Keratinocyte (primary cell): Measurements from ENCODE around the gene THOC5. TPM values are rescaled to one million over a fixed set of nuclear protein-coding genes. Genes with fewer than 3 reads are reported as not detected.
"Not testable (repeated sequence)": the region's sequence is repeated elsewhere in the genome, so short reads cannot be mapped to it uniquely, and the experiment has no call there.

ENCODE experiments used
- DNase-seq: peaks from one replicate; pipeline ENCODE4 v3.0.0-alpha.2; 2011; ENCODE audit warnings: low read depth, missing footprints, low spot score
- FAIRE-seq: peaks from 2 replicates; lab custom pipeline; 2011; peaks lifted over from hg19 to GRCh38; lab: Jason Lieb, UNC
- H2AFZ ChIP-seq: 2 replicates; pipeline ENCODE4 v1.6.0; 2012; ENCODE audit warnings: low read length, control low read depth, inconsistent platforms; ENCODE audit not compliant: control insufficient read depth
- H3K27ac ChIP-seq: 2 replicates; pipeline ENCODE4 v1.5.1; 2011; ENCODE audit warnings: low read length; ENCODE audit not compliant: control insufficient read depth, insufficient read depth
- H3K27me3 ChIP-seq: 3 replicates; pipeline ENCODE4 v1.6.0; 2011; ENCODE audit warnings: low read length; ENCODE audit not compliant: control insufficient read depth, insufficient read depth; ENCODE audit errors: extremely low read depth
- H3K36me3 ChIP-seq, 2 experiments: 2 replicates in 1 of 2; 3 replicates in 1 of 2; pipeline ENCODE4 v1.5.1; 2011; ENCODE audit warnings: low read length in 2 of 2, mild to moderate bottlenecking in 1 of 2; ENCODE audit not compliant: control insufficient read depth in 2 of 2, insufficient read depth in 2 of 2; ENCODE audit errors: extremely low read depth in 1 of 2
- H3K4me1 ChIP-seq: 3 replicates; pipeline ENCODE4 v1.5.1; 2011; ENCODE audit warnings: low read length; ENCODE audit not compliant: control insufficient read depth, insufficient read depth; ENCODE audit errors: extremely low read depth
- H3K4me2 ChIP-seq: 3 replicates; pipeline ENCODE4 v1.6.0; 2011; ENCODE audit warnings: low read depth, low read length; ENCODE audit not compliant: control insufficient read depth, insufficient read depth; ENCODE audit errors: extremely low read depth
- H3K4me3 ChIP-seq, 3 experiments: fragments of 200-600 bp in 1 of 3; sonication (generic) in 1 of 3; 2 replicates in 2 of 3; 3 replicates in 1 of 3; pipeline ENCODE4 v1.5.1; 2011 to 2016; ENCODE audit warnings: low read length in 3 of 3, mild to moderate bottlenecking in 3 of 3, control low read depth in 2 of 3, inconsistent platforms in 1 of 3, low read depth in 1 of 3, mixed read lengths in 1 of 3, mixed run types in 1 of 3, moderate library complexity in 1 of 3; ENCODE audit not compliant: control insufficient read depth in 2 of 3, insufficient read depth in 2 of 3; ENCODE audit errors: extremely low read depth in 1 of 3
- H3K79me2 ChIP-seq: 2 replicates; pipeline ENCODE4 v1.6.0; 2012; ENCODE audit warnings: low read length; ENCODE audit not compliant: control insufficient read depth, insufficient read depth
- H3K9ac ChIP-seq: 3 replicates; pipeline ENCODE4 v1.6.0; 2011; ENCODE audit warnings: low read length; ENCODE audit not compliant: control insufficient read depth, insufficient read depth; ENCODE audit errors: extremely low read depth
- H3K9me1 ChIP-seq: 3 replicates; pipeline ENCODE4 v1.6.0; 2011; ENCODE audit warnings: low read length; ENCODE audit not compliant: control insufficient read depth, insufficient read depth; ENCODE audit errors: extremely low read depth
- H3K9me3 ChIP-seq: 2 replicates; pipeline ENCODE4 v1.5.1; 2012; ENCODE audit warnings: low read depth, low read length; ENCODE audit not compliant: control insufficient read depth
- H4K20me1 ChIP-seq: 3 replicates; pipeline ENCODE4 v1.6.0; 2011; ENCODE audit warnings: low read length; ENCODE audit not compliant: control insufficient read depth, insufficient read depth; ENCODE audit errors: extremely low read depth
- EZH2 ChIP-seq: IDR thresholded peaks from one replicate; pipeline ENCODE4 v1.6.1; 2012; ENCODE audit warnings: inconsistent platforms, mild to moderate bottlenecking, low read length, moderate library complexity
- dilution Hi-C: fragments of 300-500 bp; cut with MboI; formaldehyde crosslinking; loops from one replicate; pipeline ENCODE4 v1.7.0; 2020; ENCODE audit warnings: low sequenced_read_pairs; ENCODE audit not compliant: extremely low pct_ligation_motif_present
- polyA plus RNA-seq, 5 experiments: library from polyadenylated mRNA; depleted of rRNA in 3 of 5; stranded (reverse) in 3 of 5; stranded (forward) in 1 of 5; unstranded in 1 of 5; fragments of >200 nt; gene quantifications; 1 replicate in 1 of 5; 2 replicates in 3 of 5; 3 replicates in 1 of 5; pipeline versions ENCODE4 v1.2.1 to v1.2.3, GENCODE V29; 2011 to 2012; ENCODE audit warnings: missing spikeins in 2 of 5, low read depth in 1 of 5, low replicate concordance in 1 of 5
- TF ChIP-seq, protein P1 (sequence below), 3 experiments: IDR thresholded peaks in 1 of 3; conservative IDR thresholded peaks in 1 of 3; optimal IDR thresholded peaks in 1 of 3; 2 replicates in 2 of 3; 3 replicates in 1 of 3; pipeline versions ENCODE3 to v1.5.1; 2011; ENCODE audit warnings: low read length in 3 of 3, mild to moderate bottlenecking in 3 of 3, moderate library complexity in 2 of 3, control low read depth in 1 of 3, inconsistent platforms in 1 of 3; ENCODE audit not compliant: insufficient read depth in 2 of 3; ENCODE audit errors: extremely low read depth in 1 of 3

Gene THOC5
- polyA plus RNA-seq, 1 donor (not counting 4 experiments of a cell fraction or from before 2014, with no cell fraction given), result 35.4 TPM

DNA sequence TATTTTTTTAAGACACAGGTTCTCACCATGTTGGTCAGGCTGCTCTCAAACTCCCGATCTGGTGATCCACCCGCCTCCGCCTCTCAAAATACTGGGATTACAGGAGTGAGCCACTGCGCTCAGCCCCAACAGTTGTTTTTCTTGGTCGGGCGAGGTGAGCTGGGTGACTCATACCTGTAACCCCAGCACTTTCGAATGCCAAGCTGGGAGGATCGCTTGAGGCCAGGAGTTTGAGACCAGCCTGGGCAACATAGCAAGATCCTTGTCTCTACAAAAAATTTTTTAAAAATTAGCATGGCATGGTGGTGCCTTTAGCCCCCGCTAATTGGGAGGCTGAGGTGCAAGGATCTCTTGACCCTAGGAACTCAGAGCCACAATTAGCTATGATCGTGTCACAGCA lies 42.9 kb upstream of the THOC5 start:
- H3K4me2 ChIP-seq, result no peak overlapping the region
- H3K27ac ChIP-seq, result no peak overlapping the region
- peaks cover under 1% of the 10 kb centered on the region for H3K4me1 ChIP-seq
- H3K9ac ChIP-seq, result no peak overlapping the region
- FAIRE-seq, result no peak
- TF ChIP-seq, protein P1, sequence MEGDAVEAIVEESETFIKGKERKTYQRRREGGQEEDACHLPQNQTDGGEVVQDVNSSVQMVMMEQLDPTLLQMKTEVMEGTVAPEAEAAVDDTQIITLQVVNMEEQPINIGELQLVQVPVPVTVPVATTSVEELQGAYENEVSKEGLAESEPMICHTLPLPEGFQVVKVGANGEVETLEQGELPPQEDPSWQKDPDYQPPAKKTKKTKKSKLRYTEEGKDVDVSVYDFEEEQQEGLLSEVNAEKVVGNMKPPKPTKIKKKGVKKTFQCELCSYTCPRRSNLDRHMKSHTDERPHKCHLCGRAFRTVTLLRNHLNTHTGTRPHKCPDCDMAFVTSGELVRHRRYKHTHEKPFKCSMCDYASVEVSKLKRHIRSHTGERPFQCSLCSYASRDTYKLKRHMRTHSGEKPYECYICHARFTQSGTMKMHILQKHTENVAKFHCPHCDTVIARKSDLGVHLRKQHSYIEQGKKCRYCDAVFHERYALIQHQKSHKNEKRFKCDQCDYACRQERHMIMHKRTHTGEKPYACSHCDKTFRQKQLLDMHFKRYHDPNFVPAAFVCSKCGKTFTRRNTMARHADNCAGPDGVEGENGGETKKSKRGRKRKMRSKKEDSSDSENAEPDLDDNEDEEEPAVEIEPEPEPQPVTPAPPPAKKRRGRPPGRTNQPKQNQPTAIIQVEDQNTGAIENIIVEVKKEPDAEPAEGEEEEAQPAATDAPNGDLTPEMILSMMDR (optimal IDR thresholded peaks at IDR 0.05 in 1 of 3, IDR thresholded peaks at IDR 0.05 in 1 of 3, conservative IDR thresholded peaks at IDR 0.05 in 1 of 3; ENCODE audit: extremely low read depth in 1 of 3, insufficient read depth in 2 of 3, low read length in 3 of 3), result no peak
- TF ChIP-seq EZH2, result no peak
- H3K79me2 ChIP-seq, result no peaks in the 10 kb centered on the region
- H3K36me3 ChIP-seq, result no peaks in the 10 kb centered on the region
- dilution Hi-C loops, result no loop called here
- no peaks in the 10 kb centered on the region for H4K20me1 ChIP-seq
- H3K9me1 ChIP-seq, result no peaks in the 10 kb centered on the region
- no peaks in the 10 kb centered on the region for H3K27me3 ChIP-seq
- no peak overlapping the region for H3K4me3 ChIP-seq
- no peak for DNase-seq
- no peaks in the 10 kb centered on the region for H3K9me3 ChIP-seq
- H2AFZ ChIP-seq, result no peak overlapping the region

- H3K9me1 ChIP-seq, H3K9me3 ChIP-seq, FAIRE-seq, H3K27me3 ChIP-seq, H3K4me2 ChIP-seq, H3K27ac ChIP-seq, H3K36me3 ChIP-seq, H3K79me2 ChIP-seq, H3K4me1 ChIP-seq, DNase-seq, H3K4me3 ChIP-seq, dilution Hi-C loops, H3K9ac ChIP-seq, H4K20me1 ChIP-seq, H2AFZ ChIP-seq: not testable (repeated sequence)
Measured at GRCh38 chr22:29594447-29594846, 40.9 kb upstream of the THOC5 start.

- no peak for TF ChIP-seq EZH2
- TF ChIP-seq, protein P1 (optimal IDR thresholded peaks at IDR 0.05 in 1 of 3, IDR thresholded peaks at IDR 0.05 in 1 of 3, conservative IDR thresholded peaks at IDR 0.05 in 1 of 3; ENCODE audit: extremely low read depth in 1 of 3, insufficient read depth in 2 of 3, low read length in 3 of 3), result no peak
- H3K9ac ChIP-seq, result no peak overlapping the region
- no peaks in the 10 kb centered on the region for H3K79me2 ChIP-seq
- dilution Hi-C loops, result no loop called here
- FAIRE-seq (no peak), DNase-seq (no peak)
- no peak overlapping the region for H3K4me3 ChIP-seq
- H3K4me1 ChIP-seq, result peaks cover 1% of the 10 kb centered on the region
- no peaks in the 10 kb centered on the region for H4K20me1 ChIP-seq
- H3K36me3 ChIP-seq, result no peaks in the 10 kb centered on the region
- H3K27me3 ChIP-seq, result no peaks in the 10 kb centered on the region
- no peak overlapping the region for H3K4me2 ChIP-seq
- no peaks in the 10 kb centered on the region for H3K9me3 ChIP-seq
- H2AFZ ChIP-seq, result no peak overlapping the region
- H3K27ac ChIP-seq, result no peak overlapping the region
- peaks cover 2% of the 10 kb centered on the region for H3K9me1 ChIP-seq
Measured at GRCh38 chr22:29593923-29594322, 40.4 kb upstream of the THOC5 start.
